GM18861 (cell line): Measurements from ENCODE around the gene LAMB4.

Experiments used
- ATAC-seq: cut with Tn5 transposase; IDR thresholded peaks from one replicate; pipeline ENCODE4 v1.9.1; 2021; ENCODE audit not compliant: unreplicated experiment

Gene LAMB4

DNA sequence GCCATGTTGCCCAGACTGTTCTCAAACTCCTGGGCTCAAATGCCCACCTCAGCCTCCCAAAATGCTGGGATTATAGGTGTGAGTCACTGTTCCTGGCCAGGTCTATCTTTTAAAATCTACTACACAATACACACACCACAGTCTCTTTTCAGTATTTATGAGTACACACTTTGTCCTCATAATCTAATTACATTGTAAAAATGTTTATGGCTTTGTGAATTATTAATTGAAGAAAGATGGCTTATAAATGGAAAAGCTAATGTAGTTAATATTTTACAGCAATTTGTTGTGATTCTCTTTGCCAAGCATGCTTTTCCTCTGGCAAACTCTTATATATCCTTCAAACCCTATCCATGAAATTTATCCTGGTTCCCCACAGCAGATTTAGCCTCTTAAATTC lies 22.0 kb downstream of the LAMB4 start:
- no peak for ATAC-seq

DNA sequence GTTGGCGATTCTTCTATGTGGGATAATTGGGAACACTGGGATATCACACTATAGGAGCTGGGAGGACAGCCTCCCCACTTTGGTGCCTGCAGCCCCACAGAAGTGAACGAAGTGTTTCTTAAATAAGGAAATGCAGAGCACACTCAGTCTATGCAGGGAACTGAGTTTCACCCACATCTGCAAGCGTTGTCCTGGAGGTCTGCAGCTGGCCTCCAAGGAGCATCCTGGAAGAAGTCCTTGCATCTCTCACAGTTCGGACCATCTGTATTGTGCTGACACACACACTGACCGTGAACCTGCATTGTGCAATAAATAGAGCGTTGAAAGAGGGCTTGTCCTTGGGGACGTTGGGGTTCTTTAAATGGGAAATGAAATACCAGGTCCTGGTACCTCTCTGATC lies 25.8 kb downstream of the LAMB4 start:
- ATAC-seq = no peak

DNA sequence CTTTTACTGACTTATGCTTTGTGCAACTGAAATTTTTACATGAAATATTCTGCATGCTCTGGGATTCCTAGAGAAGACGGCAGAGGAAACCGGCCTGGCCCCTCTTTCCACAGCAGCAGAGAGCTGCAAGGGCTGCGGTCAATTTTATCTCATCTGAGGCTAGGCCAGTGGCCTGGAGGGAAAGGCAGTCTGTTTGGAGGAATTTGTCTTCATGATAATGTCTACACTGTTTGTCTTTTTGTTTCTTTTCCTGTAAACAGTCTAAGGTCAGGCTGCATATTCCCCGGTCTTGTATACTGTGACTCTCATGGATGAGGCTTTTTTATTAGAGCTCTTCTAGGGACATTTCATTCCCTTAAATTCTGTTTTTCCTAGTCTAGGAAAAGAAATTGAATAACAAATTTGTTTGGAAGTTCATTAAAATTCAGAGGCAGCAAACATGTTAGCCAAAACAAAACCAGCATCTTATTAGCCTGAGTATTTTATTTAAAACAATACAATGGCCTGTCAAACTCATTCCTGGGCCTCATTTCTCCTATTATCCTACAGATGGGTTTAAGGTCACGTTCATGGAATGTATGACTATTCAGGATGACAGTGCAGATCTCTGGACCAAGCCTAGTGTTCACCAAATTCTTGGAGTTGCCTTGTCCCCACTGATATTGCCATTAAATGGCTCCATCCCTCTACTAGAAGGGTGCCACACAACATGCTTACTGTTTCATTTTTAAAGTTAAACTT lies 26.4 kb downstream of the LAMB4 start:
- ATAC-seq = no peak

DNA sequence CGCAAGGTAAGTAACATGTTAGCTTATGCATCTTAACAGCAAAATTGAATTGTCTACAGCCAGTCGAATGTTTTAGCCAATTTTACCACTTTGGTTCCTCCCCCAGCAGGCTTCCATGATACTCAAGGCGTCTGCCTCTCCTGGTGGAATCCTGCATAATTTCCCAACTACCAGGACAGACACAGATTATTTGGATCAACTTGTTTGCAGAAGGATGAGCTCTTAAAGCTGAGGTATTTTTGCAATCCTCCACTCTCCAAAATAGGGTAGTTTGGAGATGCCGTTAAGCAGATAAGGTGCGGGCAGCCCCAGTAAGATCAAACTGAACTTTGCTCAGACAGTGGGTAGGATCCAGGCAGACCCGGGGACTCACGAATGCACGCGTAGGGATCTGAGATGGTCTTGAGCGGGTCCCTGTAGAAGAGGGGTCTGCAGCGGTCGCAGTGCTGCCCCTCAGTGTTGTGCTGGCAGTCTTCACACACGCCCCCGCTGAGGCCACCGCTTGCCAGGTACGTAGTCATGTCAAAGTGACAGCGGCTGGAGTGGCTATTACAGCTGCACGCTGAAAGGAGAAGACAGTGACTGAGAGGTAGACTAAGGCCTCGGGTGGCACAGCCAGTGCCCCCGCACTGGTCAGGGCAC lies 27.4 kb downstream of the LAMB4 start:
- ATAC-seq = no peak

DNA sequence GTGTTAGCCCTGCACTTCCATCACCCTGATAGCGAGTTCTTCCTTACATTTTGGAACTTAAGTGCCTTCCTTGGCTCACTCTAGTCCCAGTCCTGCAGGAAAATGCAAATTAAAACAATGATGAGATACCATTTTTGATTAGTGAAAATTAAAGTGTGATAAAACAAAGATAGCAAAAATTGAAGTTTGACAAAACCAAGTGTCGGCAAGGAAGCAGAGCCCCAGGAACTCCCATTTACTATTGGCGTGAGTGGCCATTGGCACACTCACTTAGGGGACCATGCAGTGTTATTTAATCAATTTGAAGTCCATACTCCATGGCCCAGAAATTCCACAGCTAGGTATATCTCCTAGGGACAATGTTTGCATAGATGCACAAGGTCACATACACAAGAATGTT lies 28.4 kb downstream of the LAMB4 start:
- ATAC-seq = no peak

- no peak for ATAC-seq
These were observed 30.4 kb downstream of the LAMB4 start for GRCh38 chr7:108099713-108100112.

- no peak for ATAC-seq
These were observed 32.5 kb downstream of the LAMB4 start for GRCh38 chr7:108097703-108098102.

- ATAC-seq = no peak
These were observed 33.2 kb downstream of the LAMB4 start for GRCh38 chr7:108096996-108097395.

GRCh38 chr7:108094933-108095710 lies 35.0 kb downstream of the LAMB4 start:
- peak; percentile 70 for ATAC-seq

- no peak for ATAC-seq
These were observed 35.8 kb downstream of the LAMB4 start for GRCh38 chr7:108094346-108094745.

DNA sequence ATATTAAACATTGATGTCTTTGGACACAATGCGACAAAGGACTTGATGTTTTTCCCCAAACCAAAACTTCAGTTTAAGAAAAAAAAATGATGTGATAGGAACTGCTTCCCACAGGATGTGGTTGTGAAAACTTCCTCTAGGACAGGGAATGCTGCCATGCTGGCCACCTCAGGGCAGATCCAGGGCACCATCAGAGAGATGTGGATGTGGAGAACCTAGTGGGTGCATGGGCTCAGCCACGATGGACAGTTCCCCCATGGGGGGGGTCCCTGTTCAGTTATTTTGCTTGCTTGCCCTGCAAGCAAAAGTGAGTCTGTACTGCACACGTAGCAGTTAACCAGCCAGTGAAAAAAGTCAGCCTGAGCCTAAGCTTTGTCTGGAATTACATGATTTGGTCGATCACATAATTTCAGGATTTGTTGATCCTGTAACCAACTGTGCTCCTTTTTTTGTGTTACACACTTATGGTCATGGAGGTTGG lies 36.3 kb downstream of the LAMB4 start:
- ATAC-seq = no peak

DNA sequence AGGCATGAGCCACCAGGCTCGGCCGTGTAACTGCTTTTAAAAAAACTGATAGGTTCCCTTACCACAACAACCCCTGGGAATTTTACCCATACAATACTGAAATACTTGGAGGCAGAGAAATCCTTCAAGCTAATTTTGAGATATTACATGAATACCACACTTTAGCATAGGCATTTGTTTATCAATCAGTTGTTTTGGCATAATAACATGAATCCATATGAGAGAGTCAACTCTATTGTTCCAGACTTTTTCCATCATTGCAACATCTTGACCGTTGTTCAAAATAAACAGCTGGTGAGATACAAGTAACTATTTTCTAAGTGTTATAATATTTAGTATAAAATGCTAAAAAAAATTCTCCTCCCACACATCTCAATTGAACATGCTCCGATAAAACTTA lies 36.8 kb downstream of the LAMB4 start:
- no peak for ATAC-seq

DNA sequence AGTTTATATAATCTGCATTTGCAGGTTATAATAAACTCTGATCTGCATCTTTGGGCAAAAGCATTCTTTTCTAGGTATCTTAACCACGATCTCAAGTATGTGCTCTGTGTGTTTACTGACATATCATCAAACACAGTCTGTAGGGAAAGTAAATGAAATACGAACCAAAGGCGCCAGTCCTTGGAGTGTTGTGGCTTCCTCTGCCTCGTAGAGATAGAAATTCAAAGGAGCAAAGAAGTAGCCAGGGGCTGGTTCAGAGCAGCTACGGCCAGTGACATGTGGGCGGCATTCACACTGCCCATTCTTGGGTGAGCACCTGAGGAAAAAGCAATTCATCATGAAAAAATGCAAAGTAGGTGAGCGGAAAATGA lies 38.7 kb downstream of the LAMB4 start:
- no peak for ATAC-seq

DNA sequence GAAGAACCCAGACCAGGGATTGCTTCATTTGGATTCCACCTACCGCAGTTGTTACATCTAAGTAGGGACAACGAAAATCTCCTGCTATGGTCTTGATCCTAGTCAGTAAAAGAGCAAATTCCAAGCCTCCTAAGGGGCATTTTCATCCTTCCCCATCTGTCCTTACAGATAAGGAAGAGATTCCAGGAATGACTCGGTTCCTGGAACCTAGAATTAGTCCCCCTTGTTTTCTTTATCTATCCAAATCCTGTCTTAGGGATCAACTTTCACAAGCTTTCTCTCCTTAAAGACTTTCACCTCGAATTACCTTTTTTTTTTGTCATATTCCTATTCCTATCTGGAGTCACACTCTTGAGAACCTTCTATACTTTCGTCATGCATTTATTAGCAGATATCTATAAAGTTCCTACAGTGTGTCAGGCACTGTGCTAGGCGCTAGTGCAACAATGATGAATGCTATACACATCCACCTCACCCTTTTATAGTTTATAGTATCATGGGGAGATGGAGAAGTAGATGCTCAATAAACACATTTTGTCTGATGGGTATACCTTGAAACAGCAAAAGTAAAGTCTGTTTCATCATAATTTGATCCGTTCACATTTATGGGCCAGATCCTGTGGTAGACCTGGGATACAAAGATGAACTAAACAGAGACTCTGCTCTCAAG lies 39.2 kb downstream of the LAMB4 start:
- no peak for ATAC-seq

GRCh38 chr7:108089381-108089780 lies 40.8 kb downstream of the LAMB4 start:
- ATAC-seq = no peak

DNA sequence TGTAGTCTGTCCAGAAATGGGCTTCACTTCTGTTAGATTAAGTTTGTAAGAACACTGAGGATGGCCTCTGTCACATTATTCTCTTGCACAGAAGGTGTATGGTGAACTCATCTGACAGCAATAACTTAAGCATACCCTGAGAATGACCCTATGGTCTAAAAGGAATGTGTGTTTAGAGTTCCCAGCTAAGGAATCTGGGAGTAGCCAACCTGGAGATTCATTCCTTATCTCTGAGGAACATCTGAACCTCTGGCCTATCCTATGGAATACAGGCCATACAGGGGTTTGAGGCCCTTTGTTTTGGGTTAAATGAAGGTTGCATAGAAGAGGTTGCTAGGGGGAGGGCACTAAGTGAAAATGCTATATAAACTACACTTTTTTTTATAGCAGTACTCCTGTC lies 41.4 kb downstream of the LAMB4 start:
- no peak for ATAC-seq

DNA sequence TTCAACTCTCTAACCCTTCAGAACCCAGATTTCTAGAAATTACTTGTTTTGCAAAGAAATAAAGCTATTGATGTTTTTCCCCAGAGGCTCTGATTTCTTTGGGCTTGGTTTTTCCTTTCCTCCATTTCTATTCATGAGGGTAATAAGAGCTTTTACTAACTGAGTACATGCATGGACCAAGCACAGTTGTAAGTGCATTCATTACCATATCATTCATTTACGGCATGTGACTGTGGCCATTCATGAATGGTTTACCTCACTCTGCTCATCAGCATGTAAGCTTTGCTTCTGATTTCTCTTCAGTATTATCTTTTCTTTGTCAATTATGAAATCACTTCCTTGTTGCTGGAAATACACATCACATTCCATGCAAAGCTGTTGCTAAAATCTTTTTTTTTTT lies 42.4 kb downstream of the LAMB4 start:
- no peak for ATAC-seq

GRCh38 chr7:108086962-108087361 lies 43.2 kb downstream of the LAMB4 start:
- no peak for ATAC-seq

DNA sequence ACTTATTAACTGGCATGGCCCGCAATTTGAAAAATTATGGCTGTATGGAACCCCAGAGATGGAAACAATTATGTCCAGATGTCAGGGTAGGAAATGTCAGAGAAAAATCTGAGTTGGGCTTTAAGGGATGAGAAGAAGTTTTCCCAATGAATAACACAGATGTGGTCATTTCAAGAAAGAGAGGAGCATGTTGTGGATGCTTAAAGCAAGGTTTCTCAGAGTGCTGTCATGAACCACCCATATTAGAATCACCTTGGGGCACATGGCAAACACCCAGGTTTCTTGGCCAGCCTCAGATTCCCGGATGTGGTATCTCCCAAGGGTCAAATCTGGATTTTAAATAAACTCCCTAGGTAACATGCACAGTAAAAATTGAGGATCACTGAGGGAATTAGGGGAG lies 43.6 kb downstream of the LAMB4 start:
- ATAC-seq = no peak

GRCh38 chr7:108083980-108084379 lies 46.2 kb downstream of the LAMB4 start:
- ATAC-seq = no peak
